Measurements from ENCODE around the gene ZG16. TPM values are rescaled to one million over a fixed set of nuclear protein-coding genes. Genes with fewer than 3 reads are reported as not detected.

ZG16 gene
- total and polyA plus RNA-seq, 2 of the 8 experiments (the other 6 are each of a cell fraction or from before 2014, with no cell fraction given), result not detected

- TF ChIP-seq BACH1 (IDR thresholded peaks at IDR 0.05; ENCODE audit: low read length) (peak; percentile 40; the same call in 1 of the 2 replicates), ZNF274 (IDR thresholded peaks at IDR 0.05; ENCODE audit: borderline replicate concordance, extremely low read depth, low read length) (no peak), POLR2A (IDR thresholded peaks at IDR 0.05; ENCODE audit: control extremely low read depth in 1 of 2, low read depth in 2 of 2, low read length in 2 of 2) (no peak), CHD2 (IDR thresholded peaks at IDR 0.05; ENCODE audit: low read length) (0 out of 2 replicates have a peak, but pooled peaks have one; percentile 18), E2F6 (IDR thresholded peaks at IDR 0.05) (no peak), YY1 (IDR thresholded peaks at IDR 0.05; ENCODE audit: low read depth, low read length) (peak; percentile 91), TAF7 (optimal IDR thresholded peaks at IDR 0.05; ENCODE audit: borderline replicate concordance, low read depth, low read length) (no peak), SP2 (IDR thresholded peaks at IDR 0.05; ENCODE audit: low read length) (no peak), EP300 (IDR thresholded peaks at IDR 0.05; ENCODE audit: borderline replicate concordance in 1 of 2, low read depth in 2 of 2, low read length in 2 of 2) (no peak), TCF12 (IDR thresholded peaks at IDR 0.05; ENCODE audit: low read depth, low read length) (no peak), HDAC2 (IDR thresholded peaks at IDR 0.05; ENCODE audit: borderline replicate concordance in 1 of 2, low read depth in 2 of 2, low read length in 2 of 2) (no peak), CBX5 (IDR thresholded peaks at IDR 0.05; ENCODE audit: low read depth, low read length) (no peak), SRF (IDR thresholded peaks at IDR 0.05; ENCODE audit: low read depth, low read length) (no peak), CHD1 (IDR thresholded peaks at IDR 0.05; ENCODE audit: low read depth, low read length) (no peak), CTBP2 (IDR thresholded peaks at IDR 0.05; ENCODE audit: borderline replicate concordance, insufficient read depth, insufficient read length, low read length) (peak; percentile 36), EGR1 (IDR thresholded peaks at IDR 0.05; ENCODE audit: borderline replicate concordance, low read depth, low read length) (no peak), SP1 (IDR thresholded peaks at IDR 0.05; ENCODE audit: low read depth, low read length) (no peak), EZH2 (IDR thresholded peaks at IDR 0.05; ENCODE audit: low read depth, low read length, severe bottlenecking) (no peak), RFX5 (IDR thresholded peaks at IDR 0.05; ENCODE audit: borderline replicate concordance, low read depth, low read length) (no peak), BRCA1 (IDR thresholded peaks at IDR 0.05; ENCODE audit: low read depth, low read length) (no peak), SAP30 (IDR thresholded peaks at IDR 0.05; ENCODE audit: insufficient read depth, insufficient replicate concordance, low read length) (no peak), SIN3A (conservative IDR thresholded peaks at IDR 0.05 in 1 of 2, IDR thresholded peaks at IDR 0.05 in 1 of 2; ENCODE audit: low read depth in 1 of 2, low read length in 2 of 2) (peak in 1 of 2 experiments; percentile 81; a peak in 2 of 4 replicates)
- TF ChIP-seq, protein P1, sequence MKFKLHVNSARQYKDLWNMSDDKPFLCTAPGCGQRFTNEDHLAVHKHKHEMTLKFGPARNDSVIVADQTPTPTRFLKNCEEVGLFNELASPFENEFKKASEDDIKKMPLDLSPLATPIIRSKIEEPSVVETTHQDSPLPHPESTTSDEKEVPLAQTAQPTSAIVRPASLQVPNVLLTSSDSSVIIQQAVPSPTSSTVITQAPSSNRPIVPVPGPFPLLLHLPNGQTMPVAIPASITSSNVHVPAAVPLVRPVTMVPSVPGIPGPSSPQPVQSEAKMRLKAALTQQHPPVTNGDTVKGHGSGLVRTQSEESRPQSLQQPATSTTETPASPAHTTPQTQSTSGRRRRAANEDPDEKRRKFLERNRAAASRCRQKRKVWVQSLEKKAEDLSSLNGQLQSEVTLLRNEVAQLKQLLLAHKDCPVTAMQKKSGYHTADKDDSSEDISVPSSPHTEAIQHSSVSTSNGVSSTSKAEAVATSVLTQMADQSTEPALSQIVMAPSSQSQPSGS (IDR thresholded peaks at IDR 0.05; ENCODE audit: low read length), result no peak
Observed at GRCh38 chr16:29784901-29785500, 6.9 kb downstream of the ZG16 start (continued).
